22Rv1 (cell line): ENCODE results near the gene PPP1R27.

Source experiments
- H3K27ac ChIP-seq: fragments of 450-650 bp; 2 replicates; pipeline ENCODE4 v1.5.1; 2017
- ZFX ChIP-seq: fragments of 450-650 bp; IDR thresholded peaks from 2 replicates; pipeline ENCODE4 v1.6.1; 2017; ENCODE audit warnings: antibody characterized with exemption, borderline replicate concordance
- TF ChIP-seq, protein P1 (sequence below): fragments of 450-650 bp; IDR thresholded peaks from 2 replicates; pipeline ENCODE4 v1.5.1; 2017; ENCODE audit warnings: mild to moderate bottlenecking

Gene PPP1R27

DNA sequence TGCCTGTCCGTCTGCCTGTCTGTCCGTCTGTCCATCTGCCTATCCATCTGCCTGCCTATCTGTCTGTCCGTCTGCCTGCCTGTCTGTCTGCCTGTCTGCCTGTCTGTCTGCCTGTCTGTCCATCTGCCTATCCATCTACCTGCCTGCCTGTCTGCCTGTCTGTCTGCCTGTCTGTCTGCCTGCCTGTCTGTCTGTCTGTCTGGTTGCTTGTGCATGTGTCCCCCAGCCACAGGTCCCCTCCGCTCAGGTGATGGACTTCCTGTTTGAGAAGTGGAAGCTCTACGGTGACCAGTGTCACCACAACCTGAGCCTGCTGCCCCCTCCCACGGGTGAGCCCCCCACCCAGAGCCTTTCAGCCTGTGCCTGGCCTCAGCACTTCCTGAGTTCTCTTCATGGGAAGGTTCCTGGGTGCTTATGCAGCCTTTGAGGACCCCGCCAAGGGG, 25.3 kb downstream of the PPP1R27 start:
- TF ChIP-seq, protein P1, sequence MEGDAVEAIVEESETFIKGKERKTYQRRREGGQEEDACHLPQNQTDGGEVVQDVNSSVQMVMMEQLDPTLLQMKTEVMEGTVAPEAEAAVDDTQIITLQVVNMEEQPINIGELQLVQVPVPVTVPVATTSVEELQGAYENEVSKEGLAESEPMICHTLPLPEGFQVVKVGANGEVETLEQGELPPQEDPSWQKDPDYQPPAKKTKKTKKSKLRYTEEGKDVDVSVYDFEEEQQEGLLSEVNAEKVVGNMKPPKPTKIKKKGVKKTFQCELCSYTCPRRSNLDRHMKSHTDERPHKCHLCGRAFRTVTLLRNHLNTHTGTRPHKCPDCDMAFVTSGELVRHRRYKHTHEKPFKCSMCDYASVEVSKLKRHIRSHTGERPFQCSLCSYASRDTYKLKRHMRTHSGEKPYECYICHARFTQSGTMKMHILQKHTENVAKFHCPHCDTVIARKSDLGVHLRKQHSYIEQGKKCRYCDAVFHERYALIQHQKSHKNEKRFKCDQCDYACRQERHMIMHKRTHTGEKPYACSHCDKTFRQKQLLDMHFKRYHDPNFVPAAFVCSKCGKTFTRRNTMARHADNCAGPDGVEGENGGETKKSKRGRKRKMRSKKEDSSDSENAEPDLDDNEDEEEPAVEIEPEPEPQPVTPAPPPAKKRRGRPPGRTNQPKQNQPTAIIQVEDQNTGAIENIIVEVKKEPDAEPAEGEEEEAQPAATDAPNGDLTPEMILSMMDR: no peak
- no peak for TF ChIP-seq ZFX
- no peak overlapping the region for H3K27ac ChIP-seq

DNA sequence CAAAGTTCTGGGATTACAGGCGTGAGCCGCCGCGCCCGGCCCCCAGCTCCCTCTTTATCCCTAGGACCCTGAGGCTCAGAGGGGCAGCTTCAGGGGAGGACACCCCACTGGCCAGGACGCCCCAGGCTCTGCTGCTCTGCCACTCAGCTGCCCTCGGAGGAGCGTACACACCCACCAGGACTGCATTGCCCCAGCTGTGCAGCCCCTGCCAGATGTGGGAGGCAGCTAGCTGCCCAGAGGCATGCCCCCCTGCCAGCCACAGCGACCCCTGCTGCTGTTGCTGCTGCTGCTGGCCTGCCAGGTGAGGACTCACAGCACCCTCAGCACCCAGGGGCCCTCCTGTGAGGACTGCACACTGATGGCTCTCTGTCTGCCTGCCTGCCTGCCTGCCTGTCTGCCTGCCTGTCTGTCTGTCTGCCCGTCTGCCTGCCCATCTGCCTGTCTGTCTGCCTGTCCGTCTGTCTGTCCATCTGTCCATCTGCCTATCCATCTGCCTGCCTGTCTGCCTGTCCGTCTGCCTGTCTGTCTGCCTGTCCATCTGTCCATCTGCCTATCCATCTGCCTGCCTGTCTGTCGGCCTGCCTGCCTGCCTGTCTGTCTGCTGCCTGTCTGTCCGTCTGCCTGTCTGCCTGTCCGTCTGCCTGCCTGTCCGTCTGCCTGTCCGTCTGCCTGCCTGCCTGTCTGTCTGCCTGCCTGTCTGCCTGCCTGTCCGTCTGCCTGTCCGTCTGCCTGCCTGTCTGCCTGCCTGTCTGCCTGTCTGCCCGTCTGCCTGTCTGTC, 25.9 kb downstream of the PPP1R27 start:
- H3K27ac ChIP-seq: no peak overlapping the region
- no peak for TF ChIP-seq ZFX
- TF ChIP-seq, protein P1: peak; percentile 34

DNA sequence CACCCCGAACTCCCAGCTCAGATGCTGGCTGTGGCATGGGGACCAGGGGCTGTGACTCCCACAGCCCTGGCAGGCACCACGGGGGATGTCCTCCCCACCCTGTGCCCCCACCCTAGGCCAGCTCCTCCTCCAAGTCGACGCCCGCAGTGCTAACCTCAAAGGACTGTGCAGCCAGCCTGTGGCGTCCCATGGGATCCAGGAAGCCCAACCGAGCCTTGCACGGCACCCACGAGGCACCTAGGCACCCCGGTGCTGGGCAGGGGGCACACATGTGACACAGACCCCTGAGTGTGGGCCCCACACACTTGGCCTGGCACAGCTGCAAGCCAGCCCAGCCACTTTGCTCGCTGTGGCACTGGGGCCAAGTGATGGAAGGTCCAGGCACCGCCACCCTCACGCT, 27.0 kb downstream of the PPP1R27 start:
- no peak for TF ChIP-seq ZFX
- TF ChIP-seq, protein P1: no peak
- H3K27ac ChIP-seq: no peak overlapping the region

DNA sequence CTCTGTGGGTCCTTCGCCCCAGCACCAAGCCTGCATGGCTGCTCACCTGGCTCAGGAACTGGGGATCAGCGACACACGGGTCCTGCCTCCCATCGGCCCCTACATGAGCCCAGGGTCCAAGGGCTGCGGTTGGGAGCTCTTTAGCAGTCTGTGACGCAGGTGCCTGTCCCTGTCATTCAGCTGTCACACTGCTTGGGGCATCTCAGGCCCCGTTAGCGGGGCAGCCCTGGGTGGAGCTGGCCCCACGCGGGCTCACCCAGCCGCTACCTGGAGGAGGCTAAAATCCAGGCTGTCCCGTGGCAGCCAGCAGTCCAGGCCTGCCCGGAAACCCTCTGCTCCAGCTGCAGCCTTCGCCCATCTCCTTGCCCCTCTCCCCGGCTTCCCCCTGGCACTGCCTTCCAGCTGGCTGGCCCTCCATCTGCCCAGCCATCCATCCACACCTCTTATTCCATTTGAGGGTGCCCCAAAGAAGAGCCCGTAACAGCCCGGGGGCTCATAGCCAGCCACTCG, 27.6 kb downstream of the PPP1R27 start:
- TF ChIP-seq, protein P1: no peak
- no peak for TF ChIP-seq ZFX
- H3K27ac ChIP-seq: no peak overlapping the region

DNA sequence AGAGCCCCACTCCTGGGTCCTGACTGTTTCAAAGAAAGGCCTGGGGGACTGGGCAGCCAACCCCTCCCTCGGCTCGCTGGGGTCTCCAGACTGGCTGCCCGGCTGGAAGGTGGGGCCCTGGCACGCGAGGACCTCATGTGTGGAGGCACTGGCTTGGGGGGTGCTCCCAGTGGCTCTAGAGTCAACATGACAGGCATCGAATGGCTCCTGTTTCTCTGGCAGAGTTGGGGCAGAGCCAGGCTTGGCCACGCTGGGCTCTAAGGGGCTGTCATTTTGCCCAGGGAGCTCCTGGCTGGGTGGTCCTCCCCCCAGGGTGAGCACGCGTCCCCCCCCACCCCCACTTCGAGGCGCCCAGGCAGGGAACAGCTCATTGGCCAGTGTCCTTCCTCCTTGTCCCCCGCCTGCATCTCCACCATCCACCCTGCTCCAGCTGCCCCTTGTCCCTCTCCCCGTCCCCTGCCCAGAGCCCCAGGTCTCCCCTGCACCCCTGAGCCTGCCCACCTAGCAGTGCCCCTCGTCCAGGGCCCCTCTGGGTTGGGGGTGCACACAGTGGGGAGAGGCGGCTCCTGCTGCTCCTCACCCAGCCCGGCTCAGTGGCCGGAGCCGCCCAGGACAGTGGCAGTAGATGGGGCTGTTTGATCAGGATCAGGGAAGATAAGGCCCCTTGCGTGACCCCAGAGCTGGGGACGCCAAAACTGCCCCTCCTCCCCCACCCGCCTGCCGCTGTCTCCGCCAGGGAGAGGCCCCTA, 28.2 kb downstream of the PPP1R27 start:
- no peak overlapping the region for H3K27ac ChIP-seq
- TF ChIP-seq, protein P1: no peak
- no peak for TF ChIP-seq ZFX

DNA sequence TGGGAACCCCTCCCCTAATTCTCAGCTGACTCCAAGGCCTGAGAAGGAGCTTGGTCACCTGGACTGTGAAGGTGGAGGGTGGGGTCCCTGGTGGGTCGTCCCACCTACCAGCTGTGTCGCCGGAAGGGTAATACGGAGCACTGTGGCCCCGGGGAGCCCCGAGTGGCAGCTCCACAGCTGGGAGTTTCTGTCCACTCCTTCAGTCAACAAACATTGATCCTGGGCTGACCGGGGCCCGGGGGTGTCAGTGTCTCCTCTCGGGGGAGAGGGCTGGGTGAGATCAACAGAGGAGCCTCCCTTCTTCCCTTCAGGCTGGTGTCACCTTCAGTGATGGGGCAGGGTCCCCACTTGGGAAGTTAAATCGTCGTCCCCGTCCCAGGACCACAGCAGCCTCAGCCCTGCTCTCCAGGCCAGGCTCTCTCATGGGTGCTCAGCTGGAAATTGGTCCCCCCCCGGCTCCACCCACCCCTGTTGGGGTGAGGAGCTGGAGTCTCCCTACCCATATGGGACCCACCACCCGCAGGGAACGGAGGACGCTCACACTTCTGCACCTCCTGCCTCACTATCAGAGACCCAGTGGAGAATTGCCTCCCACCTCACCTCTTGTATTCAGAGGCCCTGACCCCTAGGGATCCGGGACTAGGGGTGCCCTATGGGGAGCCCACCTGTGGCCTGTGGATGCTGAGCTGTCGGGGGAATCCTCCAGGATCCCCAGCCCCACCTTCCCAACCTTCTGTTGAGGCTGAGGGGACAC, 29.0 kb downstream of the PPP1R27 start:
- no peak overlapping the region for H3K27ac ChIP-seq
- TF ChIP-seq, protein P1: no peak
- no peak for TF ChIP-seq ZFX
